Activated CD8-positive, alpha-beta memory T cell treated with anti-CD3 and anti-CD28 coated beads, Interleukin-2, amount 50 U/mL, for 4 hours (primary cell): ENCODE measurements around the gene KIAA1549.

Source experiments
- DNase-seq: peaks from one replicate; pipeline ENCODE4 v3.0.0-alpha.2; 2020

The KIAA1549 gene

DNA sequence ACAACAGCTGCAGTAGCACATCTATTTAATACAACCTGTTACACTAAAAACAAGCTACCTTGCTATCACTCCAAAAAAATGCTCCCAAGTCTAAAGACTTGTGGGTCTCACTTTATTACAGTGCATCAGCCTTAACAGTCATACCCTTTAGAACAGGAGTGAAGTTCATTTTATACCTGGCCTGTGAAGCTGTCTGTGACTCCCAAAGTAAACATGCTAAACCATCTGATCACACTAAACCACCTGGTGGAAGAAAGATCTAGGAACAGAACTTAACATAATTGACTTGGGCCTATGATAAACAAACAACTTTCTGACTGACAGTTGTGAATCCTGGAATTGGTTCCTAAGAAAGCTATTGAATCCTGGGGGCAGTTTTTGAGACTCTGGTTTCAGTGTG lies 102.3 kb downstream of the KIAA1549 start:
- no peak for DNase-seq

DNA sequence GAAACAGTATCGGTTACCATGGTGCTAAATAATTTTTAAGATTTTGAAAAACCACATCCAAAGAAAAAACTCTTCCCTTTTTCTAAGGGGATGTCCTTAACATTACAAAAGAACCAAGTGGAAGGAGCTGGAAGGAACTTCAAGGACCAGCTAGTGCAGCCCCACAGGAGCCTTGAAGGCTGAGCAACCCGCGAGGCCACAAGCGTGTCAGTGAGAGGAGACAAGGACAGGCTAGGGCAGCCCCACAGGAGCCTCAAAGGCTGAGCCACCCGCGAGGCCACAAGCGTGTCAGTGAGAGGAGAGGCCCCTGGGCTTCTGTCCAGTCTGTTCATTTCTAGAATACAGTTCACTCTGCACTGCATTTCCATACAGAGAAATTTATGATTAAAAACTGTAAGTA lies 103.1 kb downstream of the KIAA1549 start:
- DNase-seq: no peak

DNA sequence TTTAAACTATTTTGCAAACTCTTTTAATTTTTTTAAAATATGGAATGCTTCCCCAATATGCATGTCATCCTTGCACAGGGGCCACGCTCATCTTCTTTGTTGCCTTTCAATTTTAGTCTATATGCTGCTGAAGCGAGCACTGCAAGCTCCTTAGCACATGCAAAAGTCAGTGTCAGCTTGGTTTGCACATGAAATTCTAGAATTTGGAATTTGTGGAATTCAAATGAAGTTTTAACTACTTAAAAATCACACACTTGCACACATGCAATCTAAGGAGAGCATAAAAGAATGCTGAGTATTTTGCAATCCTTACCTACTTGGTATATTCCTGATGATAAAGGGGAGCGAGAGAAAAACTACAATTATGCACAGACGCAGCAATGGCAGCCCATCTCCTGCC lies 104.9 kb downstream of the KIAA1549 start:
- DNase-seq: no peak

DNA sequence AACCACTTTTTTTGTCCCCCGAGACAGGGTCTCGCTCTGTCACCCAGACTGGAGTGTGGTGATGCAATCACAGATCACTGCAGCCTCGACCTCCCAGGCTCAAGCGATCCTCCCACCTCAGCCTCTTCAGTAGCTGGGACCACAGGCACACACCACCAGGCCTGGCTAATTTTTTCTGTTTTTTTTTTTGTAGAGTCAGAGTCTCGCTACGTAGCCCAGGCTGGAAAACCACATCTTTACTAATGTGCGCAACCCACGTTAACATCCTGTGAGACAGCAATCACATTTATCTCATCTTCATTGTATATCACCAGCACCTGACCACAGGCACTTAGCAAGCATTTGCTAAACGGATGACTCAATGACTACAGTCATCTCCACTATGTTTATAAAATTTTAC lies 105.4 kb downstream of the KIAA1549 start:
- DNase-seq: peak; percentile 46

DNA sequence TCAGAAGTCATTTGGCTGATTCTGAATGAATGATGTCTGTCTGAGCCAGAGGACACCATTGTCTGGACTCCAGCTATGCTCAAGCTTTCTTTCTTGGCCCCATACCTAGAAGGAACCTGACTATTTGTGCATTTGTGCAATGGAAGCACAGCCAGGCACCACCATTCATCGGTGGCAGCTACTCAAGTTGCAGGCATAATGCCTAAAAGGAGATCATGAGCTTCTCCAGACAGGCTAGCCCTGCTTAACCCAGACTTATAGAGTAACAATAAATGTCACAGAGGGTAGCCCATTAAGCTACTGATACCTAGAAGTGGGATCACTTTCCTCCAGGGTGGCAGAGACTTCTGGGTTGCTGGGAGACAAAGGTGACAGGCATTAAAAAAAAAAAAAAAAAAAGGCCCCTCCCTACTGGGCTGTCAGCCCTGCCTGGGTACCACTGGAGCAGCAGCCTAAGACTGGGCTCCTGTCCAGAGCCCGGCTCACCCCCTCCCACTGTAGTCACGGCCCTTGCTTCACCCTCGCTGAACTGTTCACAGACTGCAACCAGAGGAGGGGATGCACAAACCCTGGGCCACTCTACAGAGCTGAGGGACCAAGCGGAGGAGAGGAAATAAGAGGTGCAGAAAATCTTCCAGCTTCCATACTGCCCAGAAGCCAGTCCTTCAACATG lies 107.8 kb downstream of the KIAA1549 start:
- no peak for DNase-seq

DNA sequence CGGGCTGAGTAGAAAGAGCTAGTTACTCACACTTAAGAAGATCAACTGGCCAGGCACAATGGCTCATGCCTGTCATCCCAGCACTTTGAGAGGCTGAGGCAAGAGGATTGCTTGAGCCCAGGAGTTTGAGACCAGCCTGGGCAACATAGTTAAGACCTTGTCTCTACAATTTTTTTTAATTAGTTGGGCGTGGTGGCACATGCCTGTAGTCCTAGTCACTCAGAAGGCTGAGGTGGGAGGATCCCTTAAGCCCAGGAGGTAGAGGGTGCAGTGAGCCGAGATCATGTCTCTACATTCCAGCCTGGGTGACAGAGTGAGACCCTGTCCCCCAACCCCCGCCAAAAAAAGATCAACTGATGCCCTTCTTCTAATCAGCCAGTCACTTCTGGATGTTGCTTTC lies 108.6 kb downstream of the KIAA1549 start:
- DNase-seq: no peak

DNA sequence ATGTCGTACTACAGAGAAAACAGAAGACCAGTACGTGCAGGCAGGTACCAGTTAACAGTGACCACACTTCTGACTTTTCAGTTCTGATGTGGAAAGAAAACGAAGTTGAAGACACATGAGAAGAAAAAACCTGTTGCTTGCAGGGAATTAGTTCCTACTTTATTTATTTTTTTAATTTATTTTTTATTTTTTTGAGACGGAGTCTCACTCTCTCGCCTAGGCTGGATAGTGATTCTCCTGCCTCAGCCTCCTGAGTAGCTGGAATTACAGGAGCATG lies 109.4 kb downstream of the KIAA1549 start:
- DNase-seq: no peak

DNA sequence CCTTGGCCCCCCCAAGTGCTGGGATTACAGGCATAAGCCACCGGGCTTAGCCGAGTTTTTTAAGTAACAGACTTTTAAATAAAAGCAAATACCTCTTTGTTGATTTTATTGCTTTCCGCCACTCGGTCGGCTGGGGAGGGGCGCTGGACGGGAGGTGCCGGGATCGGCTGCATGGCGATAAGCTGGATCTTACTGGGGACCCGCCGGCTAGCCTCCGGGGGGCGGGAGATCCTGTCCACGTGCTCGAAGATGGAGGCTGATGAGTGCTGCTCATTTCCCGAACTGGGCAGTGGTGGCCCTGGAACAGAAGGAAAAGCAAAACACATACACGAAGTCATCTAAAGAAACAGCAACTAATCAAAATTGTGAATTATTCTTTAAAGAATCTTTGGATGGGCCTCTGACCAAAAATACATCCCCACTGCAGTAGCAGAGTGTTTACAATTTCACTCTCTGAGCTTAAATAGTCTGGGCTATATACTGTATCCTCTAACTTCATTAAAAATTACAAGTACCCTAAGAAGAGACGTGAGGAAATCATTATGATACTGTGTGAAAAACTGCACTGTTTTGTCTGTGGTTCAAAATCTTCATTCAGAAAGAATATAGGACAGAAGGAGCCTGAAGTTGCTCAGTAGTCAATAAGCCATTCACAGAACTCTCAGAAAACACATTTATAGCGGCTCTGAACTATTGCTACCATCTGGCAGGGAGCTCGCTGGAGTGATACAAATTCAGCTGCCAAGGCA lies 110.0 kb downstream of the KIAA1549 start:
- no peak for DNase-seq

DNA sequence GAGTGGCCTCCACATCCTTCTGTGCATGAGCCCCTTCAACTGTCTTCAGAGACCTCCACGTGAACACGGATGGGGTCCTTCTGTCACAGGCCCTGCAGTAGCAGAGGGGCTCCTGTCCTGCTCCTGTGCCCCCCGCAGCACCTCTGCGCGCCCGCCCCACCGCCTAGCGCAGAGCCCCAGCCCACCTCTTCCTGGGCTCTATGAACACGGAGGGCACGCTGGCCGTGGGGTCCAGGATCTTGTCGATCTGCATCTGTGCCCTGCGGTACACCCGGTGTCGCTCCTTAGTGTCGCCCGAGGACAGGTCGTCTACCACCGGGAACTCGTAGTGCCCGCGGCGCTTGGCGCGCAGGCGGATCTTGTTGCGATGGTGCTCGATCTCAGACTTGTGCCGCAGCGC lies 111.8 kb downstream of the KIAA1549 start:
- DNase-seq: no peak

DNA sequence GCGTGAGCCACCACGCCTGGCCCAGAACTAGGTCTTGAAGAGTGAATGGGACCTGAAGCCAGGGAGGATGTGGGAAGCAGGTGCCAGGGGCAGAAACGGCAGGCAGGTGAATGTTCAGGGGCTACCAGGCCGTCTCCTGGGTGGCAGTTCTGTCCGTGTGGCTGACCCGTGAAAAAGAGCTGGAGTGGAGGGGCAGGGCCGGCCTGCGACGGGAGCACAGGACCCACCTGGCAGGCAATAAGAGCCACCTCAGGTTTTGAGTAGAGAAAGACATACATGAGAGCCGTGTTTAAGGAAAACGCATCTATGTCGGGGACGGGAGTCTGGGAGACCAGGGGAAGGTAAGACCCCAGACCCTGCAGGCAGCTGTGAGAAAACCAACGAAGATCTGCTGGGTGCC lies 112.5 kb downstream of the KIAA1549 start:
- DNase-seq: no peak

DNA sequence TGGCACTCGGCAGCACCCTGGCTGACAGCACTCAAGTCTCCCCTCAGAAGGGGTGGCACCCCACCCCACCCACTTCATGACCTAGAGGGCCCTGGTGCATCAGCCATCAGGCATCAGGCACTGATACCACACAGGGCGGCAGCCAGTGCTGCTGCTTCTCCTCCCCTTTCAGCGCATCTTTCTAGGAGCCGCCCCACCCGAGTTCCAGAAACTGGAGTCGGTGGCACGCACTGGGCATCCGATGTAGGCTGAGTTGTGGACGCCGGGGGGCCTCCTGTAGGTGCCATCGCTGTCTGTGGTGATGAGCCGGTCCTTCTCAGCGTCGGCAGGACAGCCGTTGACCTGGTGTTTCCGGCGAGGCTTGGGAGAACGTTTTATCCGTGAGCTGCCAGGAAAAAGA lies 113.4 kb downstream of the KIAA1549 start:
- DNase-seq: no peak

DNA sequence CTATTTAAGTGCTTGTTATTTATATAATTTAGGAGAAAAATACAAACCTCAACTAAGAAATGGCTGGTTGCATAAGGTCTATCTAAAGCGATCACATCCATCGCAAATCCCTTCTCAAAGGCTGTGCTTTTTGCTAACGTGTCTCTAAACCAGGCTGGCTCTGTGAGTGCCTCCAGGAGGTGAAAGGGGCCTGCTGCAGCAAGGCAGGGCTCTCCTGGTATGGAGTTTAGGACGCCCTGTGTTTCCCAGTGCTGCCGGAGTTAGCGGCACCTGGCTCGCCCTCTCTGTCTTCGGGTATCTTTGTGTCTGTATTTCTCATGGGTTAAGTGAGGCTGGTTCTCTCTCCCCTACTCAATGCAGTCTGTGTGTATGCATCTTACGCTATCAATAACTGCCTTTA lies 114.8 kb downstream of the KIAA1549 start:
- no peak for DNase-seq

DNA sequence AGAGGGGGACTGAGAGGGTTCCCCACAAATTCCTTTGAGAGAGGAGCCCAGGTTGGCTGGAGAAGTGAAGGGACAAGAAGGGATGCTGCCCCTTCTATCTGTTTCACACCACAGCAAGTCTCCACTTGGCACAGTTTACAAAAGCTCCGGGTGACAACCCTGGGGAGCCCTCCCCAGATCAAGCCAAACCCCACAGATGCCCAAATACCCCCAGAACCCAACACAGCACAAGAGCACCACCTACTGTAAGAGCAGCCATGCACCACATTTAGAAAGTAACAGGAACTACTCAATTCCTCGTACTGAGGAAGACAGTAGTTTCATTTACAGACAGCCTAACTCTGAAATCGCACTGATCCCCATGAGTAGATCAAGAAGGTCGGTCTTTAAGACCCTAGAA lies 115.3 kb downstream of the KIAA1549 start:
- peak; percentile 55 for DNase-seq

DNA sequence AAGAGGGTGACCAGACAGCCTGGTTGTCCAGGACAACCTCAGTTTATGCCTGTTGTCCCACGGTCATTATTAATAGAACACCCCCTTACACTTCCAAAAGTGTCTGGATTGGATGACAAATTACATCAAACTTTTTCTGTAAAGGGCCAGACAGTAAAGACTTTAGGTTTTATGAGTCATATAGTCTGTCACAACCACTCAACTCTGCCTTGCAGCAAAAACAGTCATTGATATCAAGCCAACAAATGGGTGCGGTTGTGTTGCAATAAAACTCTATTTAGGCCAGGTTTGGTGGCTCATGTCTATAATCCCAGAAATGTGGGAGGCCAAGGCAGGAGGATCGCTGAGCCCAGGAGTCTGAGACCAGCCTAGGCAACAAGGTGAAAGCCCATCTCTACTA lies 116.5 kb downstream of the KIAA1549 start:
- no peak for DNase-seq

DNA sequence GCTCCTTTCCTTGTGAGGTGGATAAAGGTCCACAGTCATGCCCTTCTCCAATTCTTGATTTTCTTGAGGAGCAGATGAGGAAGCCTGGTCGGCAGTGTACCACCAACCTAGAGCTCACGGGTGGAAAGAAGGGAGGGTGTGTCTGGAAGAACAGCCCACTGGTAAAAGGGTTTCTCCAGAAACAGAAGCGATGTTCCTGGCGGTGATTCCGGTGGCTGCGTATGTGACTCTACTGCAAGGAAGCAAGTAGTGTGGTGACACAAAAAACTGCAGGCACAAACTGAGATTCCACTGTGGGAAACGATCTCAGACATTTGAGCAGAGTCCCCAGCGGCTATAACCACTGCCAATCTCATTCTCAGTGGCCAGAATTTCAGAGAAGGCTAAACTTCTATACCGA lies 117.3 kb downstream of the KIAA1549 start:
- DNase-seq: no peak

DNA sequence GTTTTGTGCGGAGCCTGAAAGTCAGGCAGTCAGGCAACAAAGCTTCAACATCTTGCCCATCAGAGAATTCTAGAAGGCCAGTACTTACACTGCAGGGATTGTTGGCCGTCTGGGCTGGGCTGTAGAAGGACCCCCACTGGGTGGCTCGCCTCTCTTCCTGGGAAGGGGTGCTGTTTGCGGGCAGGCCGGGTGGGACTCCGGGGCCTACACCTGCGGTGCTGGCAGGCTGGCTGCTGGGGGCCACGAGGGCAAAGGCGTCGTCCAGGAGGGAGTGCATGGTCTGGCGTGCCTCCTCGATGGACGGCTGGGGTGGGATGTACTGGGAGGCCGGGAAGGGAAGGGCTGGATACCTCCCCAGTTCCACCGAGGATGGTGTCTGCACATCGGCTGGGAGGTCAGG lies 120.1 kb downstream of the KIAA1549 start:
- DNase-seq: no peak

DNA sequence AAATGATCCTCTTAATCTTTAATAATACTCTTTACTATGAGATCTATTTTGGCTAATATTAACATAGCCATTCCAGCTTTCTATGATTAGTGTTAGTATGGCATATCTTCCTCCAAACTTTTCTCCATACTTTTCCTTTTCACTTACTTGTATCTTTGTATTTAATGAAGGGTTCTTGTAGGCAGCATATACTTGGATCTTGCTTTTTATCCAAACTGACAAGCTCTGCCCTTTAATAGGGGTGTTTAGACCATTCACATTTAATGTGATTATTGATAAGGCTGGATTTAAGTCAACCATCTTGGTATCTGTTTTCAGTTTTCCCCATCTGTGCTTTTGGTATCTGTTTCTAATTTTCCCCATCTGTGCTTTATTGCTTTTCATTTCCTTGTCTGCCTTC lies 123.5 kb downstream of the KIAA1549 start:
- DNase-seq: no peak

DNA sequence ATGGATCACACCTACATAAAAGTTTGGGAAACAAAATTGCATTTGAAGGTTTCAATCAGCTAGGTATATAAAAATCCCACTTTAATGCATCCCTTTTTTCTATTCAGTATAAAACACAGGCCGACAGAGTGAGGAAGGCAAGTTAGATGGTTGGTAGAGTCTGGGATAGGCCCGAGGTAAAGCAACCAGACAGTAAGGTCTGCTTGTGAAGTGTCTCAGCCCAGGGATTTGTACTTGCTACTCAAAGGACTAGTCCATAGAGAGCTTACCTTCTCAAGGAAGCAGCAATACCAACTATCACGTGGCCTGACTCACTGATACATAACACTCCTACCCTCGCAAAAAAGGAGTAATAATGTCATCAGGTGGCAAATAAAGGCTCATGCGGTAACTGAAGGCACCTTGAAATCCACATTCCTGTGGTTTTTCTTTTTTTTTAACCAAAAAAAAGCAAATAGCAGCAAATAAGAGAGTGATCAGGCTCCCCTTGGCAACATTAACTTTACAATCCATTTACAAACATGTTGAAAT lies 127.0 kb downstream of the KIAA1549 start:
- DNase-seq: no peak

DNA sequence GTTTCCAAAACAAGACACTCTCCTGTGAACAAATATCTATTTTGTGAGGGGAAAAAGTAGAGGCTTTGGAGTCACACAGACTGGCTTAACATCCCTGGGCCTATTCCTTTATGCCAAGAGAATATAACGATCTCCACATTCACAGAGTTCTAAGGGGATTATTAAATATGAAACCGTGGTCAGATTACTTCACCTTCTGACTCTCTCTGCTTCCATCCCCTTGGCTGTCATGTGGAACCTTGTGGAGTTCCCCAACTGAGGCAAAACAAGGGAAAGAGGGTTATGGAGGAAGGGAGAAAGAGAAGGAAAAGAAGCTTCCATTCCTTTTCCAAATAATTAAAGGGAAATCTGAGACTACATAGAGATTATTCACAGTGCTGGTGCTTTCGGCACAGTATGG lies 127.7 kb downstream of the KIAA1549 start:
- DNase-seq: no peak

DNA sequence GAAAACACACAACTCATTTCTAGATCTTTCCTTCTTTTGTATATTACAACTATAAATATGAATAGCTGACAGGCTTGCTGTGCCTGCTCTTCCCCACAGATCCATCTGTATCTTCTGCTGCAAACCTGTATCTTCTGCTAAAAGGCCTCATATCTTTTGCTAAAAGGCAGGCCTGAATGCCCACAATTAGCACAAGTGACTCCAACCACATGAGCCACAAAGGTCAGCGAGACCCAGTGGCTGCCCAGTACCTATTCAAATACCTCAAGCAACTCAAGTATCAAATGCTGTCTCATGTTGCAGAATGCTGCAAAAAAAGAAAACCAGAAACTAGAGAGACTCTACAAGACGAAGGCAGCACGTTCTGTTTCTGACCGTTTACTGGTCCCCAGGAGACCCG lies 128.7 kb downstream of the KIAA1549 start:
- DNase-seq: no peak

DNA sequence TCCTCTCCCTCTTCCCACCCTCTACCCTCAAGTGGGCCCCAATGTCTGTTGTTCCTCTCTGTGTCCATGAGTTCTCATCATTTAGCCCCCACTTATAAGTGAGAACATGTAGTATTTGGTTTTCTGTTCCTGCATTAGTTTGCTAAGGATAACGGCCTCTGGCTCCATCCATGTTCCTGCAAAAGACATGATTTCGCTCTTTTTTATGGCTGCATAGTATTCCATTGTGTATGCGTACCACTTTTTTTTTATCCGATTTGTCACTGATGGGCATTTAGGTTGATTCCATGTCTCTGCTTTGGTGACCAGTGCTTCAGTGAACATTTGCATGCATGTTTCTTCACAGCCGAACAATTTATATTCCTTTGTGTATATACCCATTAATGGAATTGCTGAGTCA lies 131.5 kb downstream of the KIAA1549 start:
- DNase-seq: no peak

DNA sequence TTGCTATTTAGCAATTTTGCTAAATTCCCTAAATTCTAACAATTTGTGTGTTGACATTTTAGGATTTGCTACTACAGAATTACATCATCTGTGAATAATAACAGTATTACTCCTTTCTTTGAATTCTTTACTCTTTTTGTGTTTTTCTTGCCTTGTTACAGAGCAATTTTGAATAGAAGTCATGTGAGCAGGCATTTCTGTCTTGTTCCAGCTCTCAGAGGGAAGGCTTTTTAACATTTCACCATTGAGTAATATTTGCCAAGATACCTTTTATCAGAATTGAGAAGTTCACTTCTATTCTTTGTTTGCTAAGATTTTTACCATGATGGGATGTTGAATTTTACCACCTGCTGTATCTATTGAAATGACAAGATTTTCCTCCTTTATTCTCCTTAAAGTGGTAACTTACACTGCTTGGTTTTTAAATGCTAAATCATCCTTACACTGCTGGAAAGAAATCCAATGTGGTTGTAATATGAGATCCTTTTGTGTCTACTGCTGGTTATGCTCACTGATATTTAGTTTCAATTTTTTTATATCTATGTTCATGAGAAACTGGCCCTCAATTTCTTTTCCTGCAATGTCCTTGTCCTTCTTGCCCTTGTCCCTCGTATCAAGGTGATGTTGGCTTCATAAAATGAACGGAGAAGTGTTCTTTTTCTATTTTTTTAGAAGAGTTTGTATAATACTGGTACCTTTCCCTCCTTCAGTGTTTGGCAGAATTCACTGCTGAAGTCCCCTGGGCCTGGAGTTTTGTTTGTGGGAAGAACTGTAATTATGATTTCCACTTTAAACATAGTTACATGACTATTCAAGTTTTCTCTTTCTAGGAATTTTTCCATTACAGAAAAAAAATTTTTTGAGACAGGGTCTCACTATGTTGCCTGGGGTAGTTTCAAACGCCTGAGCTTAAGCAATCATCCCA lies 132.9 kb downstream of the KIAA1549 start:
- no peak for DNase-seq

DNA sequence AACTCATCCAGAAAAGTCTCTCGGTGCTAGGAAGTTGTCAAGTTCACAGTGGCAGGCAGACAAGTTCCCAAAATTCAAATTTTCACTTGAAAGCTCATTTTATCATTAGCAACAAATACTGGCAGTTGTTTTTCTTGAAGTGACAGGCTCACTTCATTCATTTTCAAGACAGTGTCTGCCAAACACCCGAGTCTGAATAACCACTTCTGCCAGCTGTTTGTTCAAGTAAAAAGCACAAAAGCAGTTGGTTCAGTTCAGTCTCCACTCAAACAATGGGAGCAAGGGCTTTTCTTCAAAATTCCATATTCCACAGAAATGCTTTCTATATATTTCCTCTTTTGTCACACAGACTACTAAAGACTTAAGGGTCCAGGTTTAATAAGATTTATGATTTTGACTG lies 135.5 kb downstream of the KIAA1549 start:
- DNase-seq: no peak
